ENCODE data around the gene SH3RF1. TPM values are rescaled to one million over a fixed set of nuclear protein-coding genes. Genes with fewer than 3 reads are reported as not detected.
A peak's percentile ranks its signal among the peaks of the same experiment; 100 is the strongest.

The SH3RF1 gene
- total RNA-seq, 1 experiment from 2014 or later = 15.3 TPM

DNA sequence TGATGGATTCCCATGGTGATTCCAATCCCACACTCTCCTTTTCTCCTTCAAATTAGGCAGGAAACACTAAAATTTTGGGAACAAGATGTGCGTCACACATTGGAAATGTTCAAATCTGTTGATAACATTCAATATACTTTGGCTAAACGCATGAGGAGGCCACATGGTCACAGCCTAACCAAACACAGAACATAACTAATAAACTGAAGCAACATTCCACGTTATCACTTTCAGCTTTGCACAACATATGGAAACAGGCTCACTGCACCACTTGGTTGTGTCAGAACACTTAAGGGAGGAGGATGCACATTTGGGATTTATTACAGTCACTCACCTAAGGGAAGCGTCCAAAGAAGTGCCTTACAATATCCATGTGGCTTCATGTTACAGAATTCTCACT is 4.7 kb downstream of the SH3RF1 start:
- Histone ChIP-seq H3K9me3 (ENCODE audit: control insufficient read depth, low read depth, low read length) (no peaks in the 10 kb centered on the region), H2BK20ac (ENCODE audit: low read depth, low read length, poor library complexity, severe bottlenecking) (no peak overlapping the region), H3K79me2 (ENCODE audit: insufficient read depth, low read length) (peaks cover 5% of the 10 kb centered on the region; the same call in 1 of the 2 replicates), H3K56ac (ENCODE audit: insufficient read length, low read depth, low read length) (no peak overlapping the region), H2BK5ac (ENCODE audit: insufficient read length, low read length) (no peak overlapping the region), H3K79me1 (ENCODE audit: insufficient read depth, low read depth, low read length, poor library complexity, severe bottlenecking) (no peaks in the 10 kb centered on the region), H3K18ac (ENCODE audit: insufficient read length, low read depth, low read length) (no peak overlapping the region), H3K9ac (ENCODE audit: extremely low read depth, insufficient read length, low read length) (no peak overlapping the region), H2BK15ac (ENCODE audit: low read depth, low read length) (no peak overlapping the region), H3K27me3 (ENCODE audit: insufficient read depth, low read length) (no peaks in the 10 kb centered on the region), H3K4ac (ENCODE audit: low read depth, low read length) (no peak overlapping the region), H4K8ac (replicated peaks; ENCODE audit: insufficient read length, low read depth, low read length) (no peak overlapping the region), H2AK5ac (ENCODE audit: insufficient read length, low read length) (no peak overlapping the region), H3K4me2 (ENCODE audit: insufficient read depth, insufficient read length, low read length) (no peak overlapping the region), H2BK120ac (ENCODE audit: low read depth, low read length, poor library complexity, severe bottlenecking) (no peak overlapping the region), H4K20me1 (ENCODE audit: control insufficient read depth, insufficient read depth, insufficient read length) (no peaks in the 10 kb centered on the region), H3T11ph (ENCODE audit: low read length) (no peak overlapping the region), H3K23ac (ENCODE audit: insufficient read length, low read depth, low read length) (no peak overlapping the region), H2BK12ac (ENCODE audit: insufficient read length, low read depth, low read length) (no peak overlapping the region), H2AFZ (ENCODE audit: low read length) (no peak overlapping the region), H4K5ac (ENCODE audit: insufficient read length, low read depth, low read length) (no peak overlapping the region), H3K27ac (ENCODE audit: insufficient read length, low read depth, low read length) (no peak overlapping the region), H3K4me1 (ENCODE audit: insufficient read depth, low read length) (peaks cover 4% of the 10 kb centered on the region; the same call in 1 of the 2 replicates), H3K23me2 (ENCODE audit: insufficient read length, low read depth, low read length, poor library complexity, severe bottlenecking) (peaks cover 13% of the 10 kb centered on the region), H4K91ac (ENCODE audit: insufficient read length, low read depth, low read length) (no peak overlapping the region), H3K14ac (ENCODE audit: insufficient read depth, low read length) (no peak overlapping the region)
- H3K27ac Mint-ChIP-seq = peak overlapping the region in 2 of 3 experiments; percentile 51 to 74; a peak in 1 of 7 replicates
- no peak for DNase-seq
- TF ChIP-seq, protein P1, sequence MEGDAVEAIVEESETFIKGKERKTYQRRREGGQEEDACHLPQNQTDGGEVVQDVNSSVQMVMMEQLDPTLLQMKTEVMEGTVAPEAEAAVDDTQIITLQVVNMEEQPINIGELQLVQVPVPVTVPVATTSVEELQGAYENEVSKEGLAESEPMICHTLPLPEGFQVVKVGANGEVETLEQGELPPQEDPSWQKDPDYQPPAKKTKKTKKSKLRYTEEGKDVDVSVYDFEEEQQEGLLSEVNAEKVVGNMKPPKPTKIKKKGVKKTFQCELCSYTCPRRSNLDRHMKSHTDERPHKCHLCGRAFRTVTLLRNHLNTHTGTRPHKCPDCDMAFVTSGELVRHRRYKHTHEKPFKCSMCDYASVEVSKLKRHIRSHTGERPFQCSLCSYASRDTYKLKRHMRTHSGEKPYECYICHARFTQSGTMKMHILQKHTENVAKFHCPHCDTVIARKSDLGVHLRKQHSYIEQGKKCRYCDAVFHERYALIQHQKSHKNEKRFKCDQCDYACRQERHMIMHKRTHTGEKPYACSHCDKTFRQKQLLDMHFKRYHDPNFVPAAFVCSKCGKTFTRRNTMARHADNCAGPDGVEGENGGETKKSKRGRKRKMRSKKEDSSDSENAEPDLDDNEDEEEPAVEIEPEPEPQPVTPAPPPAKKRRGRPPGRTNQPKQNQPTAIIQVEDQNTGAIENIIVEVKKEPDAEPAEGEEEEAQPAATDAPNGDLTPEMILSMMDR (conservative IDR thresholded peaks at IDR 0.05) = no peak
- H3K9me3 Mint-ChIP-seq = no peaks in the 10 kb centered on the region; a peak in 1 of 5 replicates
- no CpG with 5 or more reads among the region's 4 CpGs for WGBS (ENCODE audit: extremely low coverage, insufficient read length, low lambda C conversion rate)
- peaks cover 22 to 30% (median 23%) of the 10 kb centered on the region in 3 experiments for H3K36me3 Mint-ChIP-seq (ENCODE audit: insufficient read depth in 1 of 3, low read depth in 3 of 3)
- H3K27me3 Mint-ChIP-seq (ENCODE audit: low read depth) = no peaks in the 10 kb centered on the region
- H3K4me3 Mint-ChIP-seq = no peak overlapping the region
- H3K4me1 Mint-ChIP-seq = peaks cover 34 to 35% of the 10 kb centered on the region in 2 experiments

Measured in H9 (cell line).